ENCODE measurements around the gene CLEC16A.

The CLEC16A gene

DNA sequence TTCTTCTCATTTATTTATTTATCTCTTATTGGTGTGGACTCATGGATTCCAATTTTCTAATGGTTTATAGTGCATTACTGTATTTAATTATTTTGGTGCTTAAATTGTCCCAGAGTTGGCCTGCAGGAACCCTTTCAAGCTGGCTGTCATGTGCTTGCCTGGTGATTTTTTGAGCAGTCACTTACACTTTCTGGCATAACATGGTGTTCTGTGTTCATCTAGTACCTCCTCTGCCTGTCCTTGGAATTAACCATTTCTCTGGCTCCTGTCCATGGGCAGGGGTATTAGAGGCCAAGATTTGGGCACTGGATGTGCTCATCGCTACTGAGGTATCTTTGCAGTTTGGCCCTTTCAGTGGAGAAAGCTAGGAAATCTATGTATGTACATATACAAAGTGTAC lies 67.0 kb downstream of the CLEC16A start:
- FAIRE-seq (no peak), DNase-seq (ENCODE audit: insufficient read length, low spot score) (no peak)
- TF ChIP-seq, protein P1, sequence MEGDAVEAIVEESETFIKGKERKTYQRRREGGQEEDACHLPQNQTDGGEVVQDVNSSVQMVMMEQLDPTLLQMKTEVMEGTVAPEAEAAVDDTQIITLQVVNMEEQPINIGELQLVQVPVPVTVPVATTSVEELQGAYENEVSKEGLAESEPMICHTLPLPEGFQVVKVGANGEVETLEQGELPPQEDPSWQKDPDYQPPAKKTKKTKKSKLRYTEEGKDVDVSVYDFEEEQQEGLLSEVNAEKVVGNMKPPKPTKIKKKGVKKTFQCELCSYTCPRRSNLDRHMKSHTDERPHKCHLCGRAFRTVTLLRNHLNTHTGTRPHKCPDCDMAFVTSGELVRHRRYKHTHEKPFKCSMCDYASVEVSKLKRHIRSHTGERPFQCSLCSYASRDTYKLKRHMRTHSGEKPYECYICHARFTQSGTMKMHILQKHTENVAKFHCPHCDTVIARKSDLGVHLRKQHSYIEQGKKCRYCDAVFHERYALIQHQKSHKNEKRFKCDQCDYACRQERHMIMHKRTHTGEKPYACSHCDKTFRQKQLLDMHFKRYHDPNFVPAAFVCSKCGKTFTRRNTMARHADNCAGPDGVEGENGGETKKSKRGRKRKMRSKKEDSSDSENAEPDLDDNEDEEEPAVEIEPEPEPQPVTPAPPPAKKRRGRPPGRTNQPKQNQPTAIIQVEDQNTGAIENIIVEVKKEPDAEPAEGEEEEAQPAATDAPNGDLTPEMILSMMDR (IDR thresholded peaks at IDR 0.05; ENCODE audit: insufficient read depth, missing control alignments): no peak

DNA sequence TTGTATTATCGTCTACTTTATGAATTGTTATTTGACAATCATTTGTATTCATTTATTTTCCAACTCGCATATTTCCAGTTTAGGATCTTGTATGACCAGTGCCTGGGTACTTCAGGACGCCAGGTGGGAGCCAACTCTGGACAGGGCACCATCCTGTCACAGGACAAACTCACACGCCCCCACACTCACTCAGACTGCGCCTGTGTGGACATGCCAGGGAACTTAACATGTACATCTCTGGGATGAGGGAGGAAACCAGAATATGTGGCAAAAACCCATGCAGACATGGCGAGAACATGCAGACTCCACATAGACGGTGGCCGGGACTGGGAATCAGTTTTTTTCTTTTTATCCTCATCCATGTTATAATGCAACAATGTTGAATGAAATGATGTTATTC lies 68.5 kb downstream of the CLEC16A start:
- TF ChIP-seq, protein P1 (IDR thresholded peaks at IDR 0.05; ENCODE audit: insufficient read depth, missing control alignments): no peak
- no peak for FAIRE-seq

DNA sequence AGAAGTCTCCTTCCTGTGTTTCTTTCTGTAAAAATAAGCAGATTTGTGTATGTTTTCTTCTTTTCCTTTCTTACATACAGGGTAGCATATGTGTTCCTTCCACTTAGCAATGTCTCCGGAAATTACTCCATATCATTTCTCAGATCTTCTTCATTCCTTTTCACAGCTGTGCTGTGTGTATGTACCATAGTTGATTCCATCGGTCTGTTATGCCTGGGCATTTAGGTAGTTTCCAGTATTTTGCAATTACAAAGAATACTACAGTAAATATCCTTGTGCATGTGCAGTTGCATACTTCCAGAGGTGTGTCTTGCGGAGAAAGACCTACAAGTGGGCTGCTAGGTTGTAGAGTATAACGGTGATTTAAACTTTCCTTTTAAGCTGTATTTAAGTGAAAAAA lies 69.8 kb downstream of the CLEC16A start:
- FAIRE-seq: no peak
- DNase-seq (ENCODE audit: insufficient read length, low spot score): no peak
- TF ChIP-seq, protein P1 (IDR thresholded peaks at IDR 0.05; ENCODE audit: insufficient read depth, missing control alignments): no peak

More for the DNA sequence above, 68.5 kb downstream of the CLEC16A start:
- DNase-seq (ENCODE audit: insufficient read length, low spot score): no peak

DNA sequence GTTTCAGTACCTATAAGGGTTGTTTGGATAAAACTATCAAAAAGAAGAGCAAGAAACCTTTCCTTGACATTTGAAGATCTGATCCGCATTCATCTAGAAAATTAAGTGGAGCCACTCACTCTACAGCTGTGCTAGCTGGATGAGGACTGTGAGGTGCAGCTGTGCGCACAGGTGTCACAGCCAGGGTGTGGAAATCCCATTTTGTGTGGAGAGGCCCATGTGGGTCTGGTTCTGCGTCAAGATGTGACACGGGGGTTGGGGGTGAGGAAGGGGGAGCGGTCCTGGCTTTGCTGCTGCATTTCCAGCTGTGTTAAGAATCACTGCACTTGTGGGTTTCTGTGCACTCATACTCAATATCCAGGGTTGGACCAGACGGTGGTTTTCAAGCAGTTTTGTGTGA lies 70.7 kb downstream of the CLEC16A start:
- DNase-seq (ENCODE audit: insufficient read length, low spot score): no peak
- no peak for FAIRE-seq
- TF ChIP-seq, protein P1 (IDR thresholded peaks at IDR 0.05; ENCODE audit: insufficient read depth, missing control alignments): no peak

DNA sequence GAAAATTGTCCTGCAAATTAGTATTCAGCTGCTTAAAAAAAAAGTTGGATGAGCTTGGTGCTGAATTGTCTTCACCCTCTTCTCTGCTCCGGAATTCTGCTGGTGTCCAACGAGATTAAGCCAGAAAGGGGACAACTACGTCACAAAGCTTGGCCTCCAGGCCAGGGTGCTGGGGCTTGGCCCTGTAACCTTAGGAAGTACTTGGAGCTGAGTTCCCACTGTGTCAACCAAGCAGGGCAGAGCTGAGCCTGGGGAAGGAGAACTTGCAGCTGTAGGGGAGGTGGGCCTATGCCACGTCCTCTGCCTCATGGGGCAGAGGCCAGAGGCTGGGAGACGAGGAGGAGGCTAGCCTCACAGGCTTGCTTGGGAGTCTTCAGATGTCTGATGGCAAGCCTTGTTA lies 71.2 kb downstream of the CLEC16A start:
- DNase-seq (ENCODE audit: insufficient read length, low spot score) (no peak), FAIRE-seq (no peak)
- TF ChIP-seq, protein P1 (IDR thresholded peaks at IDR 0.05; ENCODE audit: insufficient read depth, missing control alignments): no peak

DNA sequence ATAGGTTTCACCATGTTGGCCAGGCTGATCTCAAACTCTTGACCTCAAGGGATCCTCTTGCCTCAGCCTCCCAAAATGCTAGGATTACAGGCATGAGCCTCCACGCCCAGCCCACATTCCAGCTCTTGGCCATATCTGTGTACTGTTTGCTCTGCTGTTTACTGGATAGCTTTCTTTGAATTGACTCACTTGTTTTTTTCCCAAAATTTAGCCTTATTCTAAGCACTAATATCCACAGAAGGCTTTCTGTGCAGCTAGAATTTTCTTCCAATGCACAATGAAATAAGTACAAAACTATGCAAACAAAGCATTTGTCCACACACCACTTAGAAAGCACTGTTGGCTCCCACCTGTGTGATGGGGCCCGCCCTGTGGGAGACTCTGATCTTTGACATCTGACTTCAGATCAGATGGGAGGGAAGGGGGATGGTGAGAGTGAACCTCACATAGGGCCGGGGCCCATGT lies 72.2 kb downstream of the CLEC16A start:
- TF ChIP-seq, protein P1 (IDR thresholded peaks at IDR 0.05; ENCODE audit: insufficient read depth, missing control alignments): no peak
- FAIRE-seq (no peak), DNase-seq (ENCODE audit: insufficient read length, low spot score) (no peak)

DNA sequence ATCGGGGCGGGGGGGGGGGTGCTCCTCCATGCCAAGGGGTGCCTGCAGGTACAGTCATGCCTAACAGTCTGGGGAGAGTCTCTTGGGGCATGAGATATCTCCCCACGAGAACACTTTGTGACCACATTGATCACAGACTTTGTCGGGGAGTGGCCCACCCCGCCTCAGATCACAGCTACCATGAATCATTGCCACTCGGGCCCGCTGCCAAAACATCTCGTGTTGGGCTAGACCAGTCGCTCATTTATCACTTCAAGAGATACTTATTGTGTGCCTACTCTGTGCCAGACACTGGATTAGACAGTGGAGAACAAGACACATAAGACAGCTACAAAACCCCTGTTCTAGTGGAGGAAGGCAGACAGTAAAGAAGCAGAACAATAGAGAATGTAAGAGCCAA lies 72.6 kb downstream of the CLEC16A start:
- TF ChIP-seq, protein P1 (IDR thresholded peaks at IDR 0.05; ENCODE audit: insufficient read depth, missing control alignments): no peak
- no peak for FAIRE-seq
- no peak for DNase-seq (ENCODE audit: insufficient read length, low spot score)

All from D721Med (cell line).